Progenitor cell of endocrine pancreas (in vitro differentiated cells): ENCODE data around the gene SEC14L5. TPM values are rescaled to one million over a fixed set of nuclear protein-coding genes. Genes with fewer than 3 reads are reported as not detected.

Experiments
- DNase-seq: peaks from one replicate; pipeline ENCODE4 v3.0.0; 2021; ENCODE audit warnings: low spot score; ENCODE audit not compliant: unreplicated experiment
- H3K27ac Mint-ChIP-seq: 2 replicates; pipeline ENCODE4 v1.8.0; 2021; ENCODE audit warnings: mild to moderate bottlenecking, moderate library complexity, mixed read lengths
- H3K27me3 Mint-ChIP-seq: 2 replicates; pipeline ENCODE4 v1.8.0; 2021; ENCODE audit warnings: mixed read lengths
- H3K36me3 Mint-ChIP-seq: 2 replicates; pipeline ENCODE4 v1.8.0; 2022; ENCODE audit warnings: mixed read lengths; ENCODE audit not compliant: insufficient read depth
- H3K4me1 Mint-ChIP-seq: 2 replicates; pipeline ENCODE4 v1.8.0; 2021; ENCODE audit warnings: low read depth, mixed read lengths
- H3K4me3 Mint-ChIP-seq: 2 replicates; pipeline ENCODE4 v1.8.0; 2021; ENCODE audit warnings: low read depth, mild to moderate bottlenecking, moderate library complexity, mixed read lengths
- H3K9me3 Mint-ChIP-seq: 2 replicates; pipeline ENCODE4 v1.8.0; 2021; ENCODE audit warnings: low read depth, mixed read lengths
- total RNA-seq: library from RNA; stranded (reverse); gene quantifications from 2 replicates; pipeline ENCODE4 v1.2.1, GENCODE V29; 2021
- TF ChIP-seq, protein P1 (sequence below): fragments of 200-600 bp; sonication (generic); IDR thresholded peaks from one replicate; pipeline ENCODE4 v1.5.0; 2021; ENCODE audit warnings: antibody characterized with exemption, mild to moderate bottlenecking; ENCODE audit not compliant: unreplicated experiment

The SEC14L5 gene
- total RNA-seq, 1 donor from 2014 or later: 2.1 TPM

- Mint-ChIP-seq H3K27me3 (no peaks in the 10 kb centered on the region), H3K4me3 (no peak overlapping the region), H3K36me3 (peaks cover 2% of the 10 kb centered on the region), H3K9me3 (no peaks in the 10 kb centered on the region), H3K27ac (no peak overlapping the region), H3K4me1 (peaks cover 4% of the 10 kb centered on the region)
- TF ChIP-seq, protein P1, sequence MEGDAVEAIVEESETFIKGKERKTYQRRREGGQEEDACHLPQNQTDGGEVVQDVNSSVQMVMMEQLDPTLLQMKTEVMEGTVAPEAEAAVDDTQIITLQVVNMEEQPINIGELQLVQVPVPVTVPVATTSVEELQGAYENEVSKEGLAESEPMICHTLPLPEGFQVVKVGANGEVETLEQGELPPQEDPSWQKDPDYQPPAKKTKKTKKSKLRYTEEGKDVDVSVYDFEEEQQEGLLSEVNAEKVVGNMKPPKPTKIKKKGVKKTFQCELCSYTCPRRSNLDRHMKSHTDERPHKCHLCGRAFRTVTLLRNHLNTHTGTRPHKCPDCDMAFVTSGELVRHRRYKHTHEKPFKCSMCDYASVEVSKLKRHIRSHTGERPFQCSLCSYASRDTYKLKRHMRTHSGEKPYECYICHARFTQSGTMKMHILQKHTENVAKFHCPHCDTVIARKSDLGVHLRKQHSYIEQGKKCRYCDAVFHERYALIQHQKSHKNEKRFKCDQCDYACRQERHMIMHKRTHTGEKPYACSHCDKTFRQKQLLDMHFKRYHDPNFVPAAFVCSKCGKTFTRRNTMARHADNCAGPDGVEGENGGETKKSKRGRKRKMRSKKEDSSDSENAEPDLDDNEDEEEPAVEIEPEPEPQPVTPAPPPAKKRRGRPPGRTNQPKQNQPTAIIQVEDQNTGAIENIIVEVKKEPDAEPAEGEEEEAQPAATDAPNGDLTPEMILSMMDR: no peak
- no peak for DNase-seq
These were observed 44.9 kb upstream of the SEC14L5 start for GRCh38 chr16:4913130-4913773.

DNA sequence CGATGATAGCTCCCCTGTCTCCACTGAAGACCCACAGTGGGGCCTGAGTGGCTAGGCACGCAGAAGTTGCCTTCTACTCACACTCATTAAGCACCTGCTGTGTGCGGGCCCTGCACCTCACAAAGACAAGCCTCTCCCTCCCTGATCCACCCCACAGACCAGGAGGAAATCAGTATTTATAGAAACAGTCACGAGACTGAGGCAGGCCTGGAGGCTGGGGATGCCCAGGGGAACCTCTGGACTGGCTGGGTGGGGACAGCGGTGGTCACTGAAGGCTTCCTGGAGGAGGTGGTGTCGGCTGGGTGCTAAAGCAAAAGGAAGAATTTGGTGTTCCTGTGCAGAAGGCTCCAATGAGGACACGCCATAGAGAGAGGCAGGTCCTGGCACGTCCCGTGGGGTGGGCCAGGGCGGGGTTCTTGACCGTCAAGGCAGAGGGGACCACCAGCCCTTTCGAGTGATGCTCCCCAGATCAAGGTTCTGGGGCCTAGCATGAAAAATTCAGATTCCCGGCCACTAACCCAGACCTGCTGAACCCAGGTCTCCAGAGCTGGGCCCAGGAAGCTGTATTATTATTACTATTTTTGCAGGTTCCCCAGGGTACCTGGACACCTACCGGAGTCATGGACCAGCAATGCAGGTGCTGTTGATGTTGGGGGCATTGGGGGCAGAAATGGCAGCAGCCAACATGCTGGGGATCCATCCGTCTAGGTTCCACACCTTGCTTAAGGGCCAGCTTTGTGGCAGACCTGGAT lies 44.2 kb upstream of the SEC14L5 start:
- TF ChIP-seq, protein P1: no peak
- H3K36me3 Mint-ChIP-seq: peaks cover 2% of the 10 kb centered on the region
- H3K27ac Mint-ChIP-seq: no peak overlapping the region
- H3K27me3 Mint-ChIP-seq: no peaks in the 10 kb centered on the region
- H3K4me3 Mint-ChIP-seq: no peak overlapping the region
- H3K9me3 Mint-ChIP-seq: no peaks in the 10 kb centered on the region
- no peak for DNase-seq
- peaks cover 6% of the 10 kb centered on the region for H3K4me1 Mint-ChIP-seq

DNA sequence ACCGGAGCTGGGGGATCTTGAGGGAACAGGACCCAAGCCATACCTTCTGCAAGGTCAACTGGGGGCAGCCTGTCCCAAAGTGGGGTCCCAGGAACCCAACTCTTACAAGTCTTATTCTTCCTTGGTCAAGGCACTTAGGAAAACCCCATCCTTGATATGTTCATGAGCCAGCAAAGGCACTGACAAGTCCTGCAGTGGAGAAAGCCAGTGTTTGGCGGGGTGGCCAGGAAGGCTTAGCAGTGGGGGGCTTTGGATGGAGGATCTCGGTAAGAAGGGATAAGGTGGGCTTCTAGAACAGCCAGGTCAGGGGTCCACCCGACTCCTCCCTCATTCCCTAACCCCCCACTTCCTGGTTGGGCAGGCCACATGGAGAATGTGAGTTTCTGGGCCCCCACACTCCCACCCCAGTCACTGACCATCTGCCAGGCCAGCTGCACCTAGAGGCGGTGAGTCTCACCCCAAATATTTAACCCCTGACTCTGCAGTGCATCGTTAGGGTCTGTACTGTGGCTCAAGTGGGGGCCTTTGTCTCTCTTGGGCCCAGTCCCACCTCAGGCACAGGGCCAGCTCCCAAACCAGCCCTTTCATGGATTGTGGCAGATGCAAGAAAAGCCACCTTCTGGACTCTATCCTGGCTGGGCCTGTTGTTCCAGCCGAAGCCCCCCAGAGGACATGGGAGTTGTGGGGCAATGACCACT lies 43.5 kb upstream of the SEC14L5 start:
- Mint-ChIP-seq H3K4me3 (no peak overlapping the region), H3K36me3 (peaks cover 2% of the 10 kb centered on the region), H3K27me3 (no peaks in the 10 kb centered on the region), H3K27ac (no peak overlapping the region), H3K4me1 (peaks cover 8% of the 10 kb centered on the region), H3K9me3 (no peaks in the 10 kb centered on the region)
- TF ChIP-seq, protein P1: no peak
- no peak for DNase-seq

DNA sequence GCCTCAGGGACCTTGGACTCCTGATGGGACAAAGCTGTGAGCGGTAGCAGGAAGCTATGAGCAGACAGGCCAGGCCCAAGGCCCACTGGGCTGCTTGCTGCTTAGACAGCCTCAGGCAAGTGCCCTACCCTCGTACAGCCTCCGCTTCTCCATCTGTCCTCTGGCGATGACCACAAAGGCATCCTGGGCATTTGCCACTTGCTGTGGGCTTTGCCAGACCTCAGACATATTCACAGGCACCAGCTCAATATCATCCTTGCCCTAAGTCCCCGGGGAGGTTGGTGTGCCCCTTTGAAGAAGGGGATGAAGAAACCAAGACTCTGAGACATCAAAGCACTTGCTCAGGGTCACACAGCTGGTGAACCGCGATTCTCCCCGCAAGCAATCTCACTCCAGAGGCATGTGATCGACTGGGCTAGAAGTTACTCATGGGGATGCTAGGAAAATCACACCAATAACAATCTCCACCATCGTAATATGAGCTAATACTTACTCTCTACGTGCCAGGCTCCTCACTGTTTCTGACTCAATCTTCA lies 42.8 kb upstream of the SEC14L5 start:
- Mint-ChIP-seq H3K27me3 (no peaks in the 10 kb centered on the region), H3K4me3 (no peak overlapping the region), H3K27ac (no peak overlapping the region), H3K4me1 (peaks cover 8% of the 10 kb centered on the region), H3K36me3 (peaks cover 2% of the 10 kb centered on the region), H3K9me3 (no peaks in the 10 kb centered on the region)
- TF ChIP-seq, protein P1: no peak
- no peak for DNase-seq

GRCh38 chr16:4917117-4917516 lies 41.0 kb upstream of the SEC14L5 start:
- TF ChIP-seq, protein P1: no peak
- Mint-ChIP-seq H3K4me3 (no peak overlapping the region), H3K9me3 (no peaks in the 10 kb centered on the region), H3K36me3 (peaks cover 2% of the 10 kb centered on the region), H3K27ac (no peak overlapping the region), H3K27me3 (no peaks in the 10 kb centered on the region), H3K4me1 (peaks cover 8% of the 10 kb centered on the region)
- DNase-seq: no peak
